Occipital lobe (tissue), 2 donors: Measurements from ENCODE around the gene SSPN. TPM values are rescaled to one million over a fixed set of nuclear protein-coding genes. Genes with fewer than 3 reads are reported as not detected.
A peak's percentile ranks its signal among the peaks of the same experiment; 100 is the strongest.

Experiments used
- DNase-seq: peaks from one replicate; lab custom pipeline; 2025; lab: John Stamatoyannopoulos, UW
- total RNA-seq: library from RNA; depleted of rRNA; stranded (reverse); fragments of >200 nt; gene quantifications from one replicate; pipeline ENCODE4 v1.2.3, GENCODE V29; 2014

Gene SSPN
- total RNA-seq, 1 donor from 2014 or later: 3.7 TPM

GRCh38 chr12:26283617-26284016 is 88.2 kb downstream of the SSPN start:
- DNase-seq: no peak

GRCh38 chr12:26285401-26285800 is 90.0 kb downstream of the SSPN start:
- DNase-seq: no peak

- DNase-seq: peak; percentile 28
Observed at GRCh38 chr12:26286186-26286585, 90.8 kb downstream of the SSPN start.

GRCh38 chr12:26287671-26288381 is 92.5 kb downstream of the SSPN start:
- peak; percentile 4 for DNase-seq

GRCh38 chr12:26290565-26290964 is 95.2 kb downstream of the SSPN start:
- no peak for DNase-seq

- DNase-seq: no peak
Observed at GRCh38 chr12:26292596-26292995, 97.2 kb downstream of the SSPN start.

- no peak for DNase-seq
Observed at GRCh38 chr12:26293612-26294011, 98.2 kb downstream of the SSPN start.

GRCh38 chr12:26295001-26295400 is 99.6 kb downstream of the SSPN start:
- DNase-seq: no peak

- DNase-seq: no peak
Observed at GRCh38 chr12:26297396-26298070, 102.2 kb downstream of the SSPN start.

- DNase-seq: no peak
Observed at GRCh38 chr12:26298785-26299621, 103.6 kb downstream of the SSPN start.

- DNase-seq: no peak
Observed at GRCh38 chr12:26299751-26300150, 104.4 kb downstream of the SSPN start.

Other genes with a start within 250 kb of the SSPN start
- 22.5 TPM for gene RASSF8, start 236.9 kb upstream of the SSPN start, total RNA-seq
- gene BHLHE41, start 70.5 kb upstream of the SSPN start, total RNA-seq: 1.1 TPM